HL-60/S4 (cell line): ENCODE measurements around the gene NEXN.
"Not testable (repeated sequence)": the region's sequence is repeated elsewhere in the genome, so short reads cannot be mapped to it uniquely, and the experiment has no call there.

Experiments used
- in situ Hi-C: fragments of 300-500 bp; cut with MboI; formaldehyde crosslinking; loops from 2 replicates; pipeline ENCODE4 v1.14.3; 2022; ENCODE audit warnings: low sequenced_read_pairs

The NEXN gene

GRCh38 chr1:77905603-77906002, 17.2 kb downstream of the NEXN start:
- in situ Hi-C loops = no loop called here

- in situ Hi-C loops = no loop called here
These were observed 17.7 kb downstream of the NEXN start for GRCh38 chr1:77906019-77906545.

- in situ Hi-C loops = no loop called here
These were observed 18.2 kb downstream of the NEXN start for GRCh38 chr1:77906624-77907023.

GRCh38 chr1:77910116-77910515, 21.7 kb downstream of the NEXN start:
- in situ Hi-C loops = no loop called here

GRCh38 chr1:77918918-77919317, 30.5 kb downstream of the NEXN start:
- in situ Hi-C loops = not testable (repeated sequence)

GRCh38 chr1:77925518-77925917, 37.1 kb downstream of the NEXN start:
- in situ Hi-C loops = no loop called here

- in situ Hi-C loops = no loop called here
These were observed 37.5 kb downstream of the NEXN start for GRCh38 chr1:77925956-77926355.

GRCh38 chr1:77926561-77927357, 38.3 kb downstream of the NEXN start:
- in situ Hi-C loops = no loop called here

GRCh38 chr1:77927414-77927813, 39.0 kb downstream of the NEXN start:
- in situ Hi-C loops = no loop called here

- in situ Hi-C loops = no loop called here
These were observed 41.4 kb downstream of the NEXN start for GRCh38 chr1:77929806-77930205.

GRCh38 chr1:77938651-77939050, 50.2 kb downstream of the NEXN start:
- in situ Hi-C loops = no loop called here

- in situ Hi-C loops = no loop called here
These were observed 52.6 kb downstream of the NEXN start for GRCh38 chr1:77940921-77941570.

- in situ Hi-C loops = no loop called here
These were observed 54.1 kb downstream of the NEXN start for GRCh38 chr1:77942400-77943140.

- in situ Hi-C loops = no loop called here
These were observed 56.9 kb downstream of the NEXN start for GRCh38 chr1:77945345-77945744.

GRCh38 chr1:77948841-77949424, 60.5 kb downstream of the NEXN start:
- in situ Hi-C loops = no loop called here

- in situ Hi-C loops = no loop called here
These were observed 62.4 kb downstream of the NEXN start for GRCh38 chr1:77950873-77951272.

- in situ Hi-C loops = no loop called here
These were observed 62.9 kb downstream of the NEXN start for GRCh38 chr1:77951328-77951727.

GRCh38 chr1:77953907-77954306, 65.5 kb downstream of the NEXN start:
- in situ Hi-C loops = no loop called here

GRCh38 chr1:77954521-77954920, 66.1 kb downstream of the NEXN start:
- in situ Hi-C loops = no loop called here

GRCh38 chr1:77955709-77956108, 67.3 kb downstream of the NEXN start:
- in situ Hi-C loops = no loop called here

- in situ Hi-C loops = no loop called here
These were observed 68.0 kb downstream of the NEXN start for GRCh38 chr1:77956464-77956863.
